GM21619 (cell line): Measurements from ENCODE around the gene BMERB1.
"Not testable (repeated sequence)": the region's sequence is repeated elsewhere in the genome, so short reads cannot be mapped to it uniquely, and the experiment has no call there.

Source experiments
- ATAC-seq: cut with Tn5 transposase; IDR thresholded peaks from one replicate; pipeline ENCODE4 v1.9.1; 2021; ENCODE audit not compliant: unreplicated experiment

Gene BMERB1

DNA sequence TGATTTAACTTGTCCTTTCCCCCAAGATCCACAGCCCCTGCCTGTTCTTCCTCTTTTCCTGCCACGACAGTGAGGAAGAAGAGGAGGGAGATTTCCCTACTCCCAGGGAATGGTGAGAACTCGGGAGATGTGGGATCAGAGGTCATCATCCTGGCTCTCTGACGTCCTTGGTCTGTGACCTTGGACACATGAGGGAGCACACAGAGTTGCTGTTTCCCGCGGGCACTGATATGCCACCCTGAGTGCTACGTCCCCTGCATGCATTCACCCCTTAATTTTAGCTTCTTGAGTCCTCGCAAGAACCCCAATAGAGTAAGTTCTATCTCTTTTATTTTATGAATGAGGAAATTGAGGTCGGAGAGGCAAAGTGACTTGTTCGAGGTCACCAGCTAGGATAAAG is 85.4 kb downstream of the BMERB1 start:
- no peak for ATAC-seq

DNA sequence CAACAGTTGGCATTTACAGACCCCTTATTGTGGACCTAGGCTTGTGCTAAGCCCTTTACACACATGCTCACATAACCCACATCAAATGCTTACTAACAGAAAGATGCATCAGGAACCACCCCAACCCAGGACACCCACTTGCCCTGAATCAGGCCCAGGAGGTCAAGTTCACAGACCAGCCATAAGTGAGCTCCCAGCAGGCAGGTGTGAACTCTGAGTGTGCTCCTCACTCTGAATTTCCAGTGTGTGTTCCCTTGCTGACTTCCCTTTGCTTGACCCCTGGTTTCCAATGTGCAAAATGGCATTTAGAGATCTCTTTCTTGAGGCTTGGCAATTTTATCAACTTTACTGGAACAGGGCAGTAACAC is 87.0 kb downstream of the BMERB1 start:
- ATAC-seq: no peak

- no peak for ATAC-seq
Measured at GRCh38 chr16:15521758-15522509, 87.5 kb downstream of the BMERB1 start.

DNA sequence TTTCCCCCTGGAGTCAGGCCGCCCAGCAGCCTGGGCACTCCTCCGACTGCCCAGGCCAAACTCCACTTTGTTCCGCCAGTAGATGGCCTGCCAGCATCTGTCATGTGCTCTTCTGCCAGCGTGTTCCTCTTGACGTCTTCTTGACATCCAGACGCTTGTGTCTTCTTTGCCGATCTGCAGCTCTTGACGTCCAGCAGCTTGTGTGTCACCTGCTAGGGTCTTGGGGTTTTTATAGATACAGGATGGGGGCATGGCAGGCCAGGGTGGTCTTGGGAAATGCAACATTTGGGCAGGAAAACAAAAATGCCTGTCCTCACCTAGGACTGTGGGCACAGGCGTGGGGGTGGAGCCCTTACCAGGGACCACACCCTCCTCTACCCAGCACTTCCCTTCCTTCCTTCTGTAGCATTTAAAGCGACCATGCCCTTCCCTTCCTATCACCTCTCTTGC is 88.7 kb downstream of the BMERB1 start:
- ATAC-seq: no peak

DNA sequence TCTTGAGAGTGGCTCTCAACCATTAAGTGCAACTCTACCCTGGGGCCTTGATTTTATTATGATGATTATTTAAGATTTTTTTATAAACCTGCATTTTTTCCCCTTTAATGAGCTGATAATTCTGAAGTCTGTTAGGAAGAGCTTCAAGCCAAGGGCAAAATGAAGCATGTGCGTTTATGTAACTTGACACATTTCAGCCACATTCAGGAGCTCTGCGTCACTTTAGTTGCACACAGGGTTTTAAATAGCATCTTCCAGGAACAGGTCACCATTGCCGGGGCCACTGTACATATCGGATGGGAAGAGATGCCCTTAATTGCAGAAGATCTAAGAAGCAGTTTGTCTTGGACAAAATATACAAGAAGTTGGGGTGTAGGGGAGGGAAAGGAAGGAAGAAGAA is 89.6 kb downstream of the BMERB1 start:
- no peak for ATAC-seq

GRCh38 chr16:15524966-15525365 is 90.6 kb downstream of the BMERB1 start:
- no peak for ATAC-seq

DNA sequence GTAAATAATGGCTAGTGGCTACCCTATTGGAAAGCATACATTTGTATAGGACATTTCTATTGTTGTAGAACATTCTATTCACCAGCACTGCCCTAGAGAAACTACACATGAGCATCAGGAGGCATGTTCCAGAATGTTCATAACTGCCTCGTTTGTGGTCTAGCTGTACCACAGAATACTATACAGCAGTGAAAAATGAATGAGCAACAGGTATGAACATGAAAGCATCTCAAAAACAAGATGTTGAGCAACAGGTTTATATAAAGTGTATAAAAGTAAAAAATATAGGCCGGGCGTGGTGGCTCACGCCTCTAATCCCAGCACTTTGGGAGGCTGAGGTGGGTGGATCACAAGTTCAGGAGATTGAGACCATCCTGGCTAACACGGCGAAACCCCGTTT is 91.7 kb downstream of the BMERB1 start:
- no peak for ATAC-seq

DNA sequence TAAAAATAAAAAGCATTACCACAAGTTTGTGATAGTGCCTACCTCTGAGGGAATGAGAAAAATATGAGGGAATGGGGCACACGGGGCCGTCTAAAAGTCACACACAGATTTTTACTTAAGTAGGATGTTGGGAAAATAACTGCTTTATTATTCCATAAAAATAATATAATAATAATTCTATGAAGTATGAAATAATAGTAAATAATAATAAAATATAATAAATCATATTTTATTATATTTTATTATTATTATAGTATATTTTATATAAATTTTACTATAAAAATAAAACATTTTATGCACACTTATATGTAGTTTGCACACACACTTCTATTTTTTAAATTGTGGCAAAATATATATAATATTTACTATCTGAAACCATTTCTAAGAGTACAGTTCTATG is 92.3 kb downstream of the BMERB1 start:
- no peak for ATAC-seq

GRCh38 chr16:15529673-15530072 is 95.3 kb downstream of the BMERB1 start:
- ATAC-seq: no peak

DNA sequence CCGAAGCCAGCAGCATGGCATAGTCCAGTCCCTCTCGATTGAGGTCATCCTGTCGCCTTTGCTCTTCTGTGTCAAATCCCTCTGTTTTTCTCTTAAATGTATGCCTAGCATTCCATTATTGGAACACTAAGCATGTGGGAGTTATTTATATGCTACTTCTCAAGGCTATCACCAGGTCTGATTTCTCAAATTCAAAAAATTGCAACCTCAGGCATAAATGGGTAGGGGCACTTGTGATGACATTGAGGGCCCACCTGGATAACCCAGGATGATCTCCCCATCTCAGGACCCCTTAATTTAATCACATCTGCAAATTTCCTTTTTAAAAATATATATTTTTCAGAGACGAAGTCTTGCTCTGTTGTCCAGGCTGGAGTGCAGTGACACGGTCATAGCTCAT is 95.7 kb downstream of the BMERB1 start:
- no peak for ATAC-seq

DNA sequence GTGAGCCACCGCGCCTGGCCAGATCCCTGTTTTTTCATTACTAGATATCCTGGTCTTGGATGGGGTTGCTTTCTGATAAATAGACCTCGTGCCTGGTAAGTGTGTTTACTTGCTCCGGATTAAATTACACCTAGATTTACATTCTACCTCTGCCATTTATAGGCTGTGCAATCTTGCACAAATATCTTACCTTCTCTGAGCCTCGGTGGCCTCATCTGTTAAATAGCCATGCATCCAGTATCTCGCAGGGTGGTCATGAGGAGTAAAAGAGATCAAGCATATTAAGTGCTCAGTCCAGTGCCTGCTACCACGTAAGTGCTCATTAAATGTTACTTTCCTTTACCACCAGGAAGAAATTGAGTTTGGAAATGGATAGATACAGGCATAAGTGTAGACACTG is 98.4 kb downstream of the BMERB1 start:
- no peak for ATAC-seq

DNA sequence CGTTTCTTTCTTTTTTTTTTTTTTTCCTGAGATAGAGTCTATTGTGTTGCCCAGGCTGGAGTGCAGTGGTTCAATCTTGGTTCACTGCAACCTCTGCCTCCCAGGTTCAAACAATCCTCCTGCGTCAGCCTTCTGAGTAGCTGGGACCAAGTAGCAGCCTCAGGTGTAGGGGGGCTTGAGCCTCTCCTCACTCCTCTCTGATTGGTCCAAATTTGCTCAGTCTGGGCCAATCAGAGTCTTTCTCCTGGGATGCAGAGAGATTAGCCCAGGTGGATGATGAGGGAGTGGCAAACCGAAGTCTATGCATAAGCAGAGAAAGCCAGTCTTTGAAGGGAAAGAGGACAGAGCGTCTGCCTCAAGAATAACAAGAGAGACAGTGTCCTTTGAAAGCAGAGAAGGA is 99.0 kb downstream of the BMERB1 start:
- ATAC-seq: no peak

- no peak for ATAC-seq
Measured at GRCh38 chr16:15535772-15536171, 101.4 kb downstream of the BMERB1 start.

DNA sequence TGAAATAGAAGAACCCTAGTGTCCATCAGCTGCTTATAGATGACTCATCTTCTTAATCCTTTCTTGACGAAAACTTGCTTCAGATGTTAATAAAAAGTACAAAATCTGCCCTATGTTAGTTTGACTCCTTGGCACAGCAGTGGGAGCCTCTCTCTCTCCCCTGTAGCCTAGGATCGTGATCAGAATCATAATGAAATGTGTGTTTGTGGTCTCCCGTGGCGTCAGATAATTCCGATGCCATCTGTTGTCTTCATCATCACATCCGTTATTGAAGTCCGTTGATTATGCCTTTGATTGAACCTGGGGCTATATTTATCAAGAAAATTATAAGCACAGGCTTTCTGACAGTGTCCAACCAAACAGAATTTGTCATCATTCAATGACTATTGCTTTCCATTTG is 102.5 kb downstream of the BMERB1 start:
- ATAC-seq: no peak

GRCh38 chr16:15538507-15538906 is 104.1 kb downstream of the BMERB1 start:
- ATAC-seq: no peak

- no peak for ATAC-seq
Measured at GRCh38 chr16:15539197-15539596, 104.8 kb downstream of the BMERB1 start.

GRCh38 chr16:15542261-15542660 is 107.9 kb downstream of the BMERB1 start:
- ATAC-seq: no peak

GRCh38 chr16:15542734-15543347 is 108.5 kb downstream of the BMERB1 start:
- ATAC-seq: no peak

GRCh38 chr16:15544405-15544804 is 110.0 kb downstream of the BMERB1 start:
- no peak for ATAC-seq

DNA sequence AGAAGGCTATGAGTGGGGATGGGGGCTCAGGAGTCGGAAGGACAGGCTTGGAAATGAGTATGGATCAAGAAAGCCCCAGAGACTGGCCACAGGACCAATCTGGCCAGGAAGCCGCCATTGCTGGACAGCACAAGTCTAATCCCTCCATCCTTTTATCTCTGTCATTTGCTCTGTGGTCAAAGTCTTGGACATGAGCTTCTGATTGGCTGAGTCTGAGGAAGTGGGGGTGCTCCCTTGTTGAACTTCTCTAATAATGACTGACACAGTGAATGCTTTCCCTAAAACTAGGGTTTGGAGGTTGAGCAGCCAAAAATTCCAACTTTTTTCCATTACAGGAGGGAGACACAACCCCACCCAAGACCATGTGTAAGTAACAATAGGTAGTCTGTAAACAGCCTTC is 111.2 kb downstream of the BMERB1 start:
- ATAC-seq: no peak

DNA sequence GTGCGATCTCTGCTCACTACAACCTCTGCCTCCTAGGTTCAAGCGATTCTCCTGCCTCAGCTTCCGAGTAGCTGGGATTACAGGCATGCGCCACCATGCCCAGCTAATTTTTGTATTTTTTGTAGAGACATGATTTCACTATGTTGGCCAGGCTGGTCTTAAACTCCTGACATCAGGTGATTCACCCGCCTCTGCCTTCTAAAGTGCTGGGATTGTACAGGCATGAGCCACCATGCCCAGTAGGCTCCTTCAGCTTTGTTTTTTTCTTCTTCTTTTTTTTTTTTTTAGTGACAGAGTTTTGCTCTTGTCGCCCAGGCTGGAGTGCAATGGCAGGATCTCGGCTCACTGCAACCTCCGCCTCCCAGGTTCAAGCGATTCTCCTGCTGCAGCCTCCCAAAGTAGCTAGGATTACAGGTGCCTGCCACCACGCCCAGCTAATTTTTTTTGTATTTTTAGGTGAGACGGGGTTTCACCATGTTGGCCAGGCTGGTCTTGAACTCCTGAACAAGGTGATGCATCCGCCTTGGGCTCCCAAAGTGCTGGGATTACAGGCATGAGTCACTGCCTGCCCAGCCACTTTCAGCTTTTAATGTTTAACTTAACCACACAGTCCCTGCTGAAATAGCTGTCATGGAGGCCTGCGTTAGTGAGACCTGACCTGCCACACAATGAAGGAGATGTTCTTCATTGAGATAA is 112.8 kb downstream of the BMERB1 start:
- ATAC-seq: not testable (repeated sequence)

DNA sequence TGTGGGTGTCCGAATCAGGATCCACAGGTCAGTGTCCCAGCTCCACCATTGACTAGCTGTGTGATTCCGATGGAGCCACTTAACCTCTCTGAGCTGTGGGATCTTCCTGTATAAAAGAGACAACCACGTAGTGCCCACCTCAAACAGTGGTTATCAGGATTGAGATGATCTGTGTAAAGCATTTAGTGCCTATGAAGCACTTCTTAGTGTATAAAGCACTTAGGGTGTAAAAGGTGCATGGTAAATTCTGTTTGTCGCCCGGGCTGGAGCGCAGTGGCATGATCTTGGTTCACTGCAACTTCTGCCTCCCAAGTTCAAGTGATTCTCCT is 113.3 kb downstream of the BMERB1 start:
- no peak for ATAC-seq
